Vagina (tissue), 2 donors: ENCODE results near the gene C9orf78.

ENCODE experiments used
- POLR2A ChIP-seq, 2 donors: fragments of 450-650 bp; IDR thresholded peaks; one replicate each; pipeline ENCODE4 v1.6.1; 2017; ENCODE audit warnings: antibody characterized with exemption in 2 of 2, mild to moderate bottlenecking in 2 of 2, moderate library complexity in 2 of 2
- POLR2AphosphoS5 ChIP-seq, 2 donors: sonication (generic); formaldehyde crosslinking; IDR thresholded peaks; one replicate each; pipeline ENCODE4 v1.9.0; 2017; ENCODE audit warnings: antibody characterized with exemption in 2 of 2, mild to moderate bottlenecking in 2 of 2, low read depth in 1 of 2; ENCODE audit not compliant: insufficient read depth in 1 of 2
- TF ChIP-seq, protein P1 (sequence below), 3 experiments: fragments of 450-650 bp in 2 of 3; fragments of 200-600 bp in 1 of 3; sonication (generic) in 1 of 3; IDR thresholded peaks; one replicate each; pipeline ENCODE4 v1.5.1; 2017 to 2019; ENCODE audit warnings: antibody characterized with exemption in 3 of 3, mild to moderate bottlenecking in 2 of 3, moderate library complexity in 2 of 3

- TF ChIP-seq, protein P1, sequence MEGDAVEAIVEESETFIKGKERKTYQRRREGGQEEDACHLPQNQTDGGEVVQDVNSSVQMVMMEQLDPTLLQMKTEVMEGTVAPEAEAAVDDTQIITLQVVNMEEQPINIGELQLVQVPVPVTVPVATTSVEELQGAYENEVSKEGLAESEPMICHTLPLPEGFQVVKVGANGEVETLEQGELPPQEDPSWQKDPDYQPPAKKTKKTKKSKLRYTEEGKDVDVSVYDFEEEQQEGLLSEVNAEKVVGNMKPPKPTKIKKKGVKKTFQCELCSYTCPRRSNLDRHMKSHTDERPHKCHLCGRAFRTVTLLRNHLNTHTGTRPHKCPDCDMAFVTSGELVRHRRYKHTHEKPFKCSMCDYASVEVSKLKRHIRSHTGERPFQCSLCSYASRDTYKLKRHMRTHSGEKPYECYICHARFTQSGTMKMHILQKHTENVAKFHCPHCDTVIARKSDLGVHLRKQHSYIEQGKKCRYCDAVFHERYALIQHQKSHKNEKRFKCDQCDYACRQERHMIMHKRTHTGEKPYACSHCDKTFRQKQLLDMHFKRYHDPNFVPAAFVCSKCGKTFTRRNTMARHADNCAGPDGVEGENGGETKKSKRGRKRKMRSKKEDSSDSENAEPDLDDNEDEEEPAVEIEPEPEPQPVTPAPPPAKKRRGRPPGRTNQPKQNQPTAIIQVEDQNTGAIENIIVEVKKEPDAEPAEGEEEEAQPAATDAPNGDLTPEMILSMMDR (IDR thresholded peaks at IDR 0.05): no peak
- no peak for TF ChIP-seq POLR2AphosphoS5 (IDR thresholded peaks at IDR 0.05; ENCODE audit: insufficient read depth in 1 of 2, low read depth in 1 of 2)
- TF ChIP-seq POLR2A (IDR thresholded peaks at IDR 0.05): no peak
Measured at GRCh38 chr9:129858167-129858962, 23.3 kb upstream of the C9orf78 start.
